Measurements from ENCODE around the gene KLF15. TPM values are rescaled to one million over a fixed set of nuclear protein-coding genes. Genes with fewer than 3 reads are reported as not detected.

The KLF15 gene
- total RNA-seq, 4 donors from 2014 or later, result 138 to 234 (median 176) TPM

GRCh38 chr3:126390201-126390600, 33.0 kb upstream of the KLF15 start:
- no peak for DNase-seq (ENCODE audit: low spot score in 2 of 2)
- TF ChIP-seq EP300 (IDR thresholded peaks at IDR 0.05) (no peak), CTCF (IDR thresholded peaks at IDR 0.05) (no peak), POLR2A (IDR thresholded peaks at IDR 0.05) (no peak)

GRCh38 chr3:126389794-126390146, 32.6 kb upstream of the KLF15 start:
- Histone ChIP-seq H3K4me1 (peaks cover 4 to 21% (median 10%) of the 10 kb centered on the region in 4 donors), H3K9me3 (no peaks in the 10 kb centered on the region), H3K27me3 (peaks cover 0 to 3% of the 10 kb centered on the region in 2 donors), H3K27ac (peak overlapping the region; percentile 39 to 98 (median 89)), H3K4me3 (peak overlapping the region in 1 of 4 donors; percentile 51), H3K36me3 (no peaks in the 10 kb centered on the region)
- no peak for DNase-seq (ENCODE audit: low spot score in 2 of 2)
- 67 to 70% methylated on average over 17 of the region's 17 CpGs for WGBS, 2 donors
- TF ChIP-seq EP300 (IDR thresholded peaks at IDR 0.05) (no peak), CTCF (IDR thresholded peaks at IDR 0.05) (no peak), POLR2A (IDR thresholded peaks at IDR 0.05) (no peak)

More at GRCh38 chr3:126390201-126390600, 33.0 kb upstream of the KLF15 start:
- Histone ChIP-seq H3K9me3 (no peaks in the 10 kb centered on the region), H3K27ac (peak overlapping the region; percentile 39 to 98 (median 89)), H3K4me1 (peaks cover 4 to 25% (median 12%) of the 10 kb centered on the region in 4 donors), H3K4me3 (no peak overlapping the region), H3K27me3 (peaks cover 0 to 3% of the 10 kb centered on the region in 2 donors), H3K36me3 (no peaks in the 10 kb centered on the region)
- 89 to 92% methylated on average over 15 of the region's 15 CpGs for WGBS, 2 donors

- TF ChIP-seq POLR2A (IDR thresholded peaks at IDR 0.05) (peak; percentile 88 to 93), CTCF (IDR thresholded peaks at IDR 0.05) (peak; percentile 91 to 100 (median 100)), EP300 (IDR thresholded peaks at IDR 0.05) (peak; percentile 97 to 99)
- peak overlapping the region; percentile 18 to 51 (median 21) for H3K4me3 ChIP-seq
- peaks cover 4 to 15% (median 8%) of the 10 kb centered on the region in 4 donors for H3K4me1 ChIP-seq
- peak overlapping the region; percentile 83 to 98 (median 96) for H3K27ac ChIP-seq
- H3K9me3 ChIP-seq, result no peaks in the 10 kb centered on the region
- 1 to 3% methylated on average over 28 to 52 of the region's 58 CpGs for WGBS, 2 donors
- H3K27me3 ChIP-seq, result no peaks in the 10 kb centered on the region
- no peaks in the 10 kb centered on the region for H3K36me3 ChIP-seq
- DNase-seq (ENCODE audit: low spot score in 2 of 2), result peak; percentile 87 to 91
These were observed 32.0 kb upstream of the KLF15 start for GRCh38 chr3:126389112-126389793.

GRCh38 chr3:126381966-126382365, 24.8 kb upstream of the KLF15 start:
- H3K27me3 ChIP-seq, result no peaks in the 10 kb centered on the region
- H3K27ac ChIP-seq, result no peak overlapping the region
- DNase-seq (ENCODE audit: low spot score in 2 of 2), result no peak
- H3K4me3 ChIP-seq, result no peak overlapping the region
- no peaks in the 10 kb centered on the region for H3K36me3 ChIP-seq
- WGBS, 2 donors, result 32% methylated on average over 2 of the region's 2 CpGs; no CpG with 5 or more reads in 1 of the 2 donors
- TF ChIP-seq EP300 (IDR thresholded peaks at IDR 0.05), result no peak
- no peak for TF ChIP-seq POLR2A (IDR thresholded peaks at IDR 0.05)
- no peak for TF ChIP-seq CTCF (IDR thresholded peaks at IDR 0.05)
- H3K9me3 ChIP-seq, result no peaks in the 10 kb centered on the region
- peaks cover 0 to 8% (median 0%) of the 10 kb centered on the region in 4 donors for H3K4me1 ChIP-seq

- H3K27me3 ChIP-seq, result no peaks in the 10 kb centered on the region
- H3K36me3 ChIP-seq, result no peaks in the 10 kb centered on the region
- no peak for DNase-seq (ENCODE audit: low spot score in 2 of 2)
- H3K27ac ChIP-seq, result peak overlapping the region in 1 of 4 donors; percentile 4
- TF ChIP-seq POLR2A (IDR thresholded peaks at IDR 0.05) (no peak), EP300 (IDR thresholded peaks at IDR 0.05) (no peak), CTCF (IDR thresholded peaks at IDR 0.05) (no peak)
- WGBS, 2 donors, result 45 to 50% methylated on average over 16 to 17 of the region's 17 CpGs
- H3K4me3 ChIP-seq, result no peak overlapping the region
- H3K9me3 ChIP-seq, result no peaks in the 10 kb centered on the region
- peaks cover 0 to 22% (median 6%) of the 10 kb centered on the region in 4 donors for H3K4me1 ChIP-seq
These were observed 23.0 kb upstream of the KLF15 start for GRCh38 chr3:126380011-126380768.
